ENCODE results near the gene PPP2R2B.

The PPP2R2B gene

DNA sequence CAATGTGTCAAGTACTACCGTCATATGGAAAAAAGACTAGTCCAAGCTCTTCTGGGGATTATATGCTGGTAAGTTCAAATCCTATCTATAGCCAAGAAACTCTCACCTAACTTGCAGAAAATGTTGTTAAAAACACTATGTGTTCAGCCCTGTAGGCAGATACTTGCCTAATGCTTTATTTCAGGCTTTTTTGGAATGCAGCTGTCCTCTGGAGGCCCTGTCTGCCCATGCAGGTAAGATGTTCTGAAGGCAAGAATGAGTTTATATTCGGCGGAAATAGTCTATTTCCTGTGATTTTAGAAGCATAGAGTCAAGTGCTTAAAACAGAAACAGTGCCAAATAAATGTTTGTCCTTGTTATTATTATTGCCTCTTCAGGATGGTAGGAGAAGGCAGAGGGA lies 34.3 kb upstream of the PPP2R2B start:
- no peak for DNase-seq (ENCODE audit: low read depth in 1 of 2, low spot score in 1 of 2)

DNA sequence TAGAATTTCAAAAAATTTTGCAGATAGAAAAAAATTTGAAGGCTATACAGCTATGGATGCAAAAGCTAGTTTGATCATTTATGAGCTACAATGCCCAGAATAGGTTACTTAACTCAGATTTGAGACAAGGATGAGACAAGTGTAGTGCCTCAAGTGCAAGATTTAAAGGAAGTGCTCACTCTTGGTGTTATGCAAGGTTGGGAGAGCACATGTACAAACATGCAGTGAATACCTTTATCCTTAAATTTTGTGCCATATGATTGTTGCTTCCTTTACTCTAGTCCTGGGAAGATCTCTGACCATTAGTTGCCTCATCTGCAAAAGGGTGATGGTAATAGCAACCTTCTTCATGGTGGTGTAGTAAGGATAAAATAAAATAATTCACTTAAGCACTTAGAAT lies 31.7 kb upstream of the PPP2R2B start:
- H3K27ac ChIP-seq (replicated peaks): no peak overlapping the region
- DNase-seq (ENCODE audit: low read depth in 1 of 2, low spot score in 1 of 2): no peak
- H3K4me3 ChIP-seq (replicated peaks; ENCODE audit: insufficient read depth, low read length): no peak overlapping the region
- TF ChIP-seq GABPA (IDR thresholded peaks at IDR 0.05; ENCODE audit: low read depth): no peak
- no peaks in the 10 kb centered on the region for H3K27me3 ChIP-seq (ENCODE audit: insufficient read depth, poor library complexity, severe bottlenecking)

More for the DNA sequence above, 34.3 kb upstream of the PPP2R2B start:
- Histone ChIP-seq H3K27ac (replicated peaks) (no peak overlapping the region), H3K27me3 (ENCODE audit: insufficient read depth, poor library complexity, severe bottlenecking) (no peaks in the 10 kb centered on the region), H3K4me3 (replicated peaks; ENCODE audit: insufficient read depth, low read length) (no peak overlapping the region)
- TF ChIP-seq, protein P1, sequence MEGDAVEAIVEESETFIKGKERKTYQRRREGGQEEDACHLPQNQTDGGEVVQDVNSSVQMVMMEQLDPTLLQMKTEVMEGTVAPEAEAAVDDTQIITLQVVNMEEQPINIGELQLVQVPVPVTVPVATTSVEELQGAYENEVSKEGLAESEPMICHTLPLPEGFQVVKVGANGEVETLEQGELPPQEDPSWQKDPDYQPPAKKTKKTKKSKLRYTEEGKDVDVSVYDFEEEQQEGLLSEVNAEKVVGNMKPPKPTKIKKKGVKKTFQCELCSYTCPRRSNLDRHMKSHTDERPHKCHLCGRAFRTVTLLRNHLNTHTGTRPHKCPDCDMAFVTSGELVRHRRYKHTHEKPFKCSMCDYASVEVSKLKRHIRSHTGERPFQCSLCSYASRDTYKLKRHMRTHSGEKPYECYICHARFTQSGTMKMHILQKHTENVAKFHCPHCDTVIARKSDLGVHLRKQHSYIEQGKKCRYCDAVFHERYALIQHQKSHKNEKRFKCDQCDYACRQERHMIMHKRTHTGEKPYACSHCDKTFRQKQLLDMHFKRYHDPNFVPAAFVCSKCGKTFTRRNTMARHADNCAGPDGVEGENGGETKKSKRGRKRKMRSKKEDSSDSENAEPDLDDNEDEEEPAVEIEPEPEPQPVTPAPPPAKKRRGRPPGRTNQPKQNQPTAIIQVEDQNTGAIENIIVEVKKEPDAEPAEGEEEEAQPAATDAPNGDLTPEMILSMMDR (IDR thresholded peaks at IDR 0.05; ENCODE audit: insufficient read depth, low read length): no peak
- TF ChIP-seq SPI1 (IDR thresholded peaks at IDR 0.05; ENCODE audit: borderline replicate concordance, low read depth): no peak
- no peak for TF ChIP-seq POLR2AphosphoS5 (IDR thresholded peaks at IDR 0.05; ENCODE audit: low read depth)
- no peak for TF ChIP-seq GABPA (IDR thresholded peaks at IDR 0.05; ENCODE audit: low read depth)
- TF ChIP-seq, protein P2, sequence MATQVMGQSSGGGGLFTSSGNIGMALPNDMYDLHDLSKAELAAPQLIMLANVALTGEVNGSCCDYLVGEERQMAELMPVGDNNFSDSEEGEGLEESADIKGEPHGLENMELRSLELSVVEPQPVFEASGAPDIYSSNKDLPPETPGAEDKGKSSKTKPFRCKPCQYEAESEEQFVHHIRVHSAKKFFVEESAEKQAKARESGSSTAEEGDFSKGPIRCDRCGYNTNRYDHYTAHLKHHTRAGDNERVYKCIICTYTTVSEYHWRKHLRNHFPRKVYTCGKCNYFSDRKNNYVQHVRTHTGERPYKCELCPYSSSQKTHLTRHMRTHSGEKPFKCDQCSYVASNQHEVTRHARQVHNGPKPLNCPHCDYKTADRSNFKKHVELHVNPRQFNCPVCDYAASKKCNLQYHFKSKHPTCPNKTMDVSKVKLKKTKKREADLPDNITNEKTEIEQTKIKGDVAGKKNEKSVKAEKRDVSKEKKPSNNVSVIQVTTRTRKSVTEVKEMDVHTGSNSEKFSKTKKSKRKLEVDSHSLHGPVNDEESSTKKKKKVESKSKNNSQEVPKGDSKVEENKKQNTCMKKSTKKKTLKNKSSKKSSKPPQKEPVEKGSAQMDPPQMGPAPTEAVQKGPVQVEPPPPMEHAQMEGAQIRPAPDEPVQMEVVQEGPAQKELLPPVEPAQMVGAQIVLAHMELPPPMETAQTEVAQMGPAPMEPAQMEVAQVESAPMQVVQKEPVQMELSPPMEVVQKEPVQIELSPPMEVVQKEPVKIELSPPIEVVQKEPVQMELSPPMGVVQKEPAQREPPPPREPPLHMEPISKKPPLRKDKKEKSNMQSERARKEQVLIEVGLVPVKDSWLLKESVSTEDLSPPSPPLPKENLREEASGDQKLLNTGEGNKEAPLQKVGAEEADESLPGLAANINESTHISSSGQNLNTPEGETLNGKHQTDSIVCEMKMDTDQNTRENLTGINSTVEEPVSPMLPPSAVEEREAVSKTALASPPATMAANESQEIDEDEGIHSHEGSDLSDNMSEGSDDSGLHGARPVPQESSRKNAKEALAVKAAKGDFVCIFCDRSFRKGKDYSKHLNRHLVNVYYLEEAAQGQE (IDR thresholded peaks at IDR 0.05; ENCODE audit: insufficient replicate concordance, low read depth): no peak

DNA sequence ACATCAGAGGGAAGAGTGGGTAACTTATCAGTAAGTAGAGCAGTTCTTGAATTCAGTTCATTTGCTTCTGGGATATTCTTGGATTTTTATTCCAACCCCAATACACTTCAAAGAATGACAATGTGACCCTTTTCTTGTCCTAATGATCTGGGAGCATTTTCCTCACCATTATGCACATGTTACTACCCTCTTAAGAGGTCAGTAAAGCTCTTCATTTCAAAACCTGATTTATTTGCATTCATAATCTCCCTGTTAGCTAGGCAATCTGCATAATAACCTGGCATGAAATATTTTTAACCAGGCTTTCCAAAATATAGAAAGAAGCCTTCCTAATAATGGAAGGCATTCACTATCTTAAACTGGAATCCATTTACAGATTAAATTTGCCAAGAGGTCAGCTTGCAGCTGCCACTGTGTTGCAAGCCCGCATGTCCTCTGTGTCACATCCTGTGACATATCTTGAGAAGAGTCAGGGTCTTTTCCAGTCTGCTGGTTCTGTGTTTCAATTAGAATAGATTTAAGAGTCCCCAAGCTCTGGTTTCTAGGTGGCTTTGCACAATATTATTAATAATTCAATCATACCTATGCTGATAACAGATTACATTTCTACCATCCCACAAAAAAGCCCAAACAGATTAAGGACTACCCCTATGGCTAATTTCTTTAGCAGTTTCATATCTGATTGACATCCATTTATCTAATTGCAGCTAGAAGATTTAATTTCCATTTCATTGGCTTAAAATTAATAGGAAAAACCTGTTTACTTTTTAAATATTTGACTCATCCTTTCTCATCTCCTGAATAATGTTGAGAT lies 30.9 kb upstream of the PPP2R2B start:
- Histone ChIP-seq H3K4me3 (replicated peaks; ENCODE audit: insufficient read depth, low read length) (no peak overlapping the region), H3K27me3 (ENCODE audit: insufficient read depth, poor library complexity, severe bottlenecking) (no peaks in the 10 kb centered on the region), H3K27ac (replicated peaks) (no peak overlapping the region)
- TF ChIP-seq, protein P2 (IDR thresholded peaks at IDR 0.05; ENCODE audit: insufficient replicate concordance, low read depth): no peak
- no peak for TF ChIP-seq POLR2AphosphoS5 (IDR thresholded peaks at IDR 0.05; ENCODE audit: low read depth)
- no peak for TF ChIP-seq SPI1 (IDR thresholded peaks at IDR 0.05; ENCODE audit: borderline replicate concordance, low read depth)
- TF ChIP-seq, protein P1 (IDR thresholded peaks at IDR 0.05; ENCODE audit: insufficient read depth, low read length): no peak
- no peak for TF ChIP-seq GABPA (IDR thresholded peaks at IDR 0.05; ENCODE audit: low read depth)
- DNase-seq (ENCODE audit: low read depth in 1 of 2, low spot score in 1 of 2): no peak

DNA sequence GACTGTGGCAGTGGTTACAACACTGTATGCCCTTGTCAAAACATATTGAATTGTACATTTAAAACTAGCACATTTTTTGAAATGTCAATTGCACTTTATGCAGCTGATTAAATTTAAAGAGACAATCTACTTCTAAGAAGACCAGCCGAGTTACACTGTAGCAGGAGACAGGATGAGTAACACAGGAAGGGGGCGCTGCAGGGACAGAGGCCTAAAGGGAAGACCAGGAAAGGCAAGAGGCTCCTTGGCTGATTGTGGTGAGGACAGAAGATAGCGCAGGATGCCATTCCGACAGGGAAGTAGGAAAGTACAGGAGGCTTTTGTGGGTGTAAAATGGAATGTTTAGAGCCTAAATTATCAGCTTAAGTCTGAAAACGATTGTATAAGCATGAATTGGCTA lies 28.2 kb upstream of the PPP2R2B start:
- H3K4me3 ChIP-seq (replicated peaks; ENCODE audit: insufficient read depth, low read length): no peak overlapping the region
- TF ChIP-seq GABPA (IDR thresholded peaks at IDR 0.05; ENCODE audit: low read depth) (no peak), SPI1 (IDR thresholded peaks at IDR 0.05; ENCODE audit: borderline replicate concordance, low read depth) (no peak), POLR2AphosphoS5 (IDR thresholded peaks at IDR 0.05; ENCODE audit: low read depth) (no peak)
- TF ChIP-seq, protein P1 (IDR thresholded peaks at IDR 0.05; ENCODE audit: insufficient read depth, low read length): no peak
- TF ChIP-seq, protein P2 (IDR thresholded peaks at IDR 0.05; ENCODE audit: insufficient replicate concordance, low read depth): no peak
- no peaks in the 10 kb centered on the region for H3K27me3 ChIP-seq (ENCODE audit: insufficient read depth, poor library complexity, severe bottlenecking)
- no peak for DNase-seq (ENCODE audit: low read depth in 1 of 2, low spot score in 1 of 2)
- no peak overlapping the region for H3K27ac ChIP-seq (replicated peaks)
